K562 (cell line): Measurements from ENCODE around the gene DPP8. TPM values are rescaled to one million over a fixed set of nuclear protein-coding genes. Genes with fewer than 3 reads are reported as not detected.

Experiments
- ATAC-seq: fragments of 200-7000 bp; cut with Tn5 transposase; 3 replicates; pipeline ENCODE4 v1.9.1; 2020; ENCODE audit warnings: moderate library complexity
- BruUV-seq: library from RNA; stranded (reverse); fragments of 400-500 nt; replicated peaks from 2 replicates; lab custom pipeline; 2021; lab: Mats Ljungman, UMichigan
- CTCF ChIA-PET: fragments of 300-600 bp; formaldehyde crosslinking; extraction: SDS; loops from one replicate; lab custom pipeline; 2021; ENCODE audit warnings: low intra/inter-chr PET ratio; lab: Yijun Ruan, JAX
- POLR2A ChIA-PET: fragments of 300-600, 350-650 bp; sonication (Branson Sonifier 250); formaldehyde crosslinking; extraction: SDS; loops from one replicate; lab custom pipeline; 2021; ENCODE audit warnings: antibody characterized with exemption, inconsistent platforms; lab: Yijun Ruan, JAX
- DNase-seq, 4 experiments: peaks; one replicate each; pipeline versions ENCODE4 v3.0.0 to v3.0.0-alpha.2; 2011 to 2018; ENCODE audit warnings: low spot score in 3 of 4, mixed read lengths in 3 of 4; ENCODE audit errors: extremely low read depth in 1 of 4
- FAIRE-seq: peaks from 2 replicates; lab custom pipeline; 2011; peaks lifted over from hg19 to GRCh38; lab: Jason Lieb, UNC
- H2AFZ ChIP-seq: 2 replicates; pipeline ENCODE4 v1.6.0; 2011; ENCODE audit warnings: low read depth, low read length, control low read depth, inconsistent platforms
- H3K27ac ChIP-seq: fragments of 200-600 bp; 3 replicates; pipeline ENCODE4 v1.8.0; 2011; ENCODE audit warnings: low read depth, mild to moderate bottlenecking, control low read depth, inconsistent platforms, low read length, moderate library complexity, mixed read lengths; ENCODE audit errors: extremely low read depth
- H3K27me3 ChIP-seq, 2 experiments: fragments of 300-600 bp in 1 of 2; 2 replicates in 1 of 2; 3 replicates in 1 of 2; pipeline versions ENCODE4 v1.6.0 to v1.8.0; 2011; ENCODE audit warnings: inconsistent platforms in 2 of 2, low read length in 2 of 2, mild to moderate bottlenecking in 1 of 2, mixed read lengths in 1 of 2, moderate library complexity in 1 of 2; ENCODE audit not compliant: control insufficient read depth in 2 of 2, insufficient read depth in 2 of 2
- H3K36me3 ChIP-seq: fragments of 300-600 bp; 3 replicates; pipeline ENCODE4 v1.8.0; 2011; ENCODE audit warnings: mild to moderate bottlenecking, low read length, inconsistent platforms; ENCODE audit not compliant: control insufficient read depth, insufficient read depth
- H3K4me1 ChIP-seq, 2 experiments: fragments of 200-600 bp in 1 of 2; replicated peaks in 1 of 2; 2 replicates in 1 of 2; 3 replicates in 1 of 2; pipeline versions ENCODE4 v1.5.1 to v1.8.0; 2011; ENCODE audit warnings: inconsistent platforms in 2 of 2, low read length in 2 of 2, mild to moderate bottlenecking in 1 of 2, mixed read lengths in 1 of 2, moderate library complexity in 1 of 2; ENCODE audit not compliant: control insufficient read depth in 2 of 2, insufficient read depth in 2 of 2
- H3K4me2 ChIP-seq: 2 replicates; pipeline ENCODE4 v1.6.1; 2011; ENCODE audit warnings: low read length, control low read depth, inconsistent platforms, mixed read lengths; ENCODE audit not compliant: insufficient read depth
- H3K4me3 ChIP-seq: fragments of 200-600 bp; sonication (generic), shearing (Covaris generic); 2 replicates; pipeline ENCODE4 v1.5.1; 2016; ENCODE audit warnings: control low read depth, inconsistent platforms
- H3K79me2 ChIP-seq: fragments of 200-600 bp; 3 replicates; pipeline ENCODE4 v1.8.0; 2011; ENCODE audit warnings: low read length, inconsistent platforms; ENCODE audit not compliant: control insufficient read depth, insufficient read depth
- H3K9ac ChIP-seq, 2 experiments: 2 replicates each; pipeline versions ENCODE4 v1.6.0 to v1.6.1; 2011; ENCODE audit warnings: low read depth in 2 of 2, low read length in 2 of 2, control low read depth in 1 of 2, inconsistent platforms in 1 of 2, mild to moderate bottlenecking in 1 of 2, mixed read lengths in 1 of 2; ENCODE audit not compliant: insufficient read depth in 1 of 2
- H3K9me1 ChIP-seq: one replicate; pipeline ENCODE4 v1.6.0; 2011; ENCODE audit warnings: inconsistent platforms, mild to moderate bottlenecking, low read length, moderate library complexity; ENCODE audit not compliant: control insufficient read depth, insufficient read depth
- H3K9me3 ChIP-seq: replicated peaks from 2 replicates; pipeline ENCODE4 v1.5.1; 2011; ENCODE audit warnings: low read depth, low read length, inconsistent platforms; ENCODE audit not compliant: control insufficient read depth, insufficient read depth
- H4K20me1 ChIP-seq: replicated peaks from 2 replicates; pipeline ENCODE4 v1.6.1; 2011; ENCODE audit warnings: low read length, inconsistent platforms, mixed read lengths; ENCODE audit not compliant: control insufficient read depth, insufficient read depth
- CTBP1 ChIP-seq: fragments of 450-650 bp; IDR thresholded peaks from 2 replicates; pipeline ENCODE4 v1.6.1; 2016; ENCODE audit warnings: borderline replicate concordance
- FOXM1 ChIP-seq, 2 experiments: fragments of 450-650 bp in 1 of 2; sonication (generic) in 1 of 2; formaldehyde crosslinking in 1 of 2; IDR thresholded peaks; 2 replicates each; pipeline versions ENCODE4 v1.6.1 to v1.9.0; 2017 to 2022; ENCODE audit warnings: low read depth in 2 of 2, mild to moderate bottlenecking in 2 of 2, missing genetic modification reagents in 1 of 2, moderate library complexity in 1 of 2
- HMG20B ChIP-seq: fragments of 250-450 bp; sonication (Bioruptor Pico); IDR thresholded peaks from 2 replicates; pipeline ENCODE4 v1.5.0; 2021; ENCODE audit warnings: mild to moderate bottlenecking
- KDM1A ChIP-seq, 2 experiments: fragments of 450-650 bp; IDR thresholded peaks; 2 replicates each; pipeline ENCODE4 v1.6.1; 2016; ENCODE audit warnings: mild to moderate bottlenecking in 2 of 2
- MED1 ChIP-seq: sonication (generic); formaldehyde crosslinking; IDR thresholded peaks from 2 replicates; pipeline ENCODE4 v1.8.1; 2023; ENCODE audit warnings: missing genetic modification reagents, borderline replicate concordance
- NFATC3 ChIP-seq: fragments of 450-650 bp; IDR thresholded peaks from 2 replicates; pipeline ENCODE4 v1.6.1; 2017; ENCODE audit warnings: mild to moderate bottlenecking
- NFE2L1 ChIP-seq: fragments of 450-650 bp; IDR thresholded peaks from 2 replicates; pipeline ENCODE4 v1.6.1; 2016; ENCODE audit warnings: missing genetic modification characterization, low read depth, mild to moderate bottlenecking, missing compliant biosample characterization, moderate library complexity, borderline replicate concordance
- RBM17 ChIP-seq: fragments of 200-400 bp; formaldehyde crosslinking; IDR thresholded peaks from 2 replicates; pipeline ENCODE4 v1.6.1; 2017; ENCODE audit warnings: low read depth, mild to moderate bottlenecking, low read length, borderline replicate concordance
- SMC3 ChIP-seq: conservative IDR thresholded peaks from 2 replicates; pipeline ENCODE4 v1.6.1; 2011; ENCODE audit warnings: low read depth, low read length, improper control_type of control experiment; ENCODE audit not compliant: insufficient read depth
- SP1 ChIP-seq: sonication (generic); formaldehyde crosslinking; IDR thresholded peaks from 2 replicates; pipeline ENCODE4 v1.8.1; 2022; ENCODE audit warnings: mild to moderate bottlenecking, missing genetic modification reagents
- STAG1 ChIP-seq: sonication (generic); formaldehyde crosslinking; IDR thresholded peaks from 2 replicates; pipeline ENCODE4 v1.5.0; 2020; ENCODE audit warnings: missing genetic modification reagents, borderline replicate concordance
- TAF9B ChIP-seq: fragments of 450-650 bp; IDR thresholded peaks from 2 replicates; pipeline ENCODE4 v1.6.1; 2018; ENCODE audit warnings: mild to moderate bottlenecking; ENCODE audit not compliant: partially characterized antibody
- TBP ChIP-seq: optimal IDR thresholded peaks from 2 replicates; pipeline ENCODE3; 2011; ENCODE audit warnings: low read depth, low read length, improper control_type of control experiment
- ZKSCAN1 ChIP-seq: fragments of 150-350 bp; IDR thresholded peaks from 2 replicates; pipeline ENCODE4 v1.6.1; 2016; ENCODE audit warnings: low read depth, low read length
- ZNF12 ChIP-seq: sonication (generic); formaldehyde crosslinking; IDR thresholded peaks from 2 replicates; pipeline ENCODE4 v1.4.0; 2020; ENCODE audit warnings: mild to moderate bottlenecking, missing genetic modification reagents
- ZNF174 ChIP-seq: fragments of 250-450 bp; sonication (Bioruptor Pico); IDR thresholded peaks from 2 replicates; pipeline ENCODE4 v1.4.0; 2020; ENCODE audit warnings: mild to moderate bottlenecking
- ZNF217 ChIP-seq: sonication (generic); formaldehyde crosslinking; IDR thresholded peaks from 2 replicates; pipeline ENCODE4 v1.8.0; 2022; ENCODE audit warnings: mild to moderate bottlenecking, missing genetic modification reagents
- ZNF224 ChIP-seq: sonication (generic); formaldehyde crosslinking; IDR thresholded peaks from 2 replicates; pipeline ENCODE4 v1.8.0; 2022; ENCODE audit warnings: mild to moderate bottlenecking, missing genetic modification reagents
- ZNF408 ChIP-seq: fragments of 250-450 bp; sonication (Bioruptor Pico); IDR thresholded peaks from 2 replicates; pipeline ENCODE4 v1.4.0; 2020; ENCODE audit warnings: low read depth, mild to moderate bottlenecking, moderate library complexity
- WGBS: fragments of 100-300 bp; shearing (Covaris generic); methylation state at CpG from one replicate; pipeline ENCODE4 v1.1.6; 2016; ENCODE audit warnings: low coverage, mixed read lengths; ENCODE audit not compliant: insufficient coverage; ENCODE audit errors: missing lambda C conversion rate; 5-methylcytosine and 5-hydroxymethylcytosine counted together
- in situ Hi-C: fragments of 300-500 bp; cut with MboI; formaldehyde crosslinking; loops from 4 replicates; pipeline ENCODE4 v1.15.0; 2018; ENCODE audit warnings: inconsistent platforms, mixed read lengths
- intact Hi-C: fragments of 100-400 bp; cut with micrococcal nuclease; formaldehyde crosslinking; loops from 2 replicates; pipeline ENCODE4 v1.14.2; 2022
- polyA plus RNA-seq, 8 experiments: library from polyadenylated mRNA; depleted of rRNA in 4 of 8; stranded (reverse) in 5 of 8; unstranded in 3 of 8; fragments of >200 nt; fragmentation: Nextera tagmentation in 2 of 8; fragmentation: Illumina TruSeq in 1 of 8; extraction: Ambion mirVana in 2 of 8; extraction: Trizol in 1 of 8; gene quantifications; 2 replicates each; pipeline versions ENCODE4 v1.2.1 to v1.2.3, GENCODE V29; 2011 to 2014; ENCODE audit warnings: inconsistent platforms in 1 of 8, missing spikeins in 1 of 8
- total RNA-seq, 7 experiments: library from RNA; depleted of rRNA in 6 of 7; stranded (reverse); fragments of >200 nt in 6 of 7; fragmentation: Illumina TruSeq in 2 of 7; extraction: Trizol in 2 of 7; gene quantifications; 2 replicates each; pipeline versions ENCODE4 v1.2.1 to v1.2.3, GENCODE V29; 2011 to 2021; ENCODE audit warnings: low replicate concordance in 1 of 7

The DPP8 gene
- total and polyA plus RNA-seq, 9 of the 15 experiments (the other 6 are each of a cell fraction or from before 2014, with no cell fraction given), result 5.5 to 36.7 (median 20.7) TPM

DNA sequence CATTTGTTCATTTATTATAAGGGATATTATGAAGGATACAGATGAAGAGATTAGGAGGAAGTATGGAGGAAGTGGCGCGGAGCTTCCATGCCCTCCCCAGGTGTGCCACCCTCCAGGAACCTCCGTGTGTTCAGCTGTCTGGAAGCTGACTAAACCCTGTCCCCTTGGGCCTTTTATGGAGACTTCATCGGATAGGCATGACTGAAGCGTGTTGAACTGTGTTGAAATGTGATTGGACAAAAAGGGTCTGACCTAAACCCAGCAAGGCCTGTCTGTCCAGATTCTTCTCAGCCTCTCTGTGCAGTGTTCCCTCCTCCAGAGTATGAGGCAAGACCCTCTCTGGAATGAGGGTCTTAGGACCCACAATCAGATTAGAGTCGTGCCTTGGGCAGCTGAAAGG is 44.4 kb upstream of the DPP8 start:
- ChIA-PET POLR2A (no interaction called here), CTCF (no interaction called here)
- TF ChIP-seq SMC3 (no peak), ZKSCAN1 (no peak), NFATC3 (no peak), SP1 (CRISPR knock-in tag) (no peak), KDM1A (IDR thresholded peaks at IDR 0.05) (no peak), ZNF224 (CRISPR knock-in tag) (no peak), STAG1 (CRISPR knock-in tag) (no peak), NFE2L1 (no peak), ZNF12 (CRISPR knock-in tag) (no peak), TBP (no peak), FOXM1 (IDR thresholded peaks at IDR 0.05; ENCODE audit: low read depth) (no peak), FOXM1 (CRISPR knock-in tag; IDR thresholded peaks at IDR 0.05; ENCODE audit: low read depth) (no peak), ZNF217 (no peak), ZNF174 (no peak), ZNF408 (CRISPR knock-in tag) (no peak), RBM17 (no peak), TAF9B (no peak), MED1 (CRISPR knock-in tag) (no peak), CTBP1 (no peak), HMG20B (CRISPR knock-in tag) (no peak)
- Histone ChIP-seq H3K27ac (no peak overlapping the region), H3K9me3 (no peaks in the 10 kb centered on the region), H3K4me2 (no peak overlapping the region), H2AFZ (no peak overlapping the region), H3K36me3 (peaks cover 89% of the 10 kb centered on the region), H4K20me1 (no peaks in the 10 kb centered on the region), H3K79me2 (no peaks in the 10 kb centered on the region; the same call in 2 of the 3 replicates), H3K4me1 (no peaks in the 10 kb centered on the region), H3K4me3 (no peak overlapping the region), H3K27me3 (no peaks in the 10 kb centered on the region), H3K9ac (no peak overlapping the region), H3K9me1 (no peaks in the 10 kb centered on the region)
- no peak for DNase-seq
- no peak for FAIRE-seq
- ATAC-seq, result no peak
- in situ Hi-C loops, result no loop called here
- no TSS peak for BruUV-seq
- intact Hi-C loops, result no loop called here
- WGBS, result 91% methylated on average over 5 of the region's 6 CpGs
